ENCODE results near the gene CACNB3. TPM values are rescaled to one million over a fixed set of nuclear protein-coding genes. Genes with fewer than 3 reads are reported as not detected.

Gene CACNB3
- total and polyA plus RNA-seq, 5 donors: 3.5 to 7.6 (median 6.7) TPM

DNA sequence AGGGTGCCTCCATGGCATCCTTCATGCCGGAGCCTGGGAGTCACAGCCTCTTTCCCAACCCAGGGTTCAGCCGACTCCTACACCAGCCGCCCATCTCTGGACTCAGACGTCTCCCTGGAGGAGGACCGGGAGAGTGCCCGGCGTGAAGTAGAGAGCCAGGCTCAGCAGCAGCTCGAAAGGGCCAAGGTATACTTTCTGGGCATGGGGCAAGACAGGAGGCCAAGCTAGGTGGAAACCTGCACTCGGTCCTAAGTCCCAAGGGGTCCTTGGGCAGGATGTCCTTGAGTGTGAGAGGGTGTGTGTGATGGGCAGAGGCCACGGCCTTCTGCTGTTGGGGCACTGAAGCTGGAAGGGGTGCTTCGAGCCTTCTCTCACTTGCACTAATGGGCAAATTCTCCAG is 5.0 kb downstream of the CACNB3 start:
- H3K27me3 ChIP-seq (ENCODE audit: control insufficient read depth, insufficient read depth): no peaks in the 10 kb centered on the region
- no peak overlapping the region for H3K27ac ChIP-seq (ENCODE audit: low read length)
- intact Hi-C loops (cut with DNase I): no loop called here
- no peak for ATAC-seq
- H3K4me1 ChIP-seq (ENCODE audit: control insufficient read depth, insufficient read depth, low read length): no peaks in the 10 kb centered on the region
- no peak overlapping the region for H3K4me3 ChIP-seq (ENCODE audit: low read length)
- WGBS: 89% methylated on average over 11 of the region's 11 CpGs
- DNase-seq: no peak
- H3K9me3 ChIP-seq (ENCODE audit: control insufficient read depth, low read length): no peaks in the 10 kb centered on the region

DNA sequence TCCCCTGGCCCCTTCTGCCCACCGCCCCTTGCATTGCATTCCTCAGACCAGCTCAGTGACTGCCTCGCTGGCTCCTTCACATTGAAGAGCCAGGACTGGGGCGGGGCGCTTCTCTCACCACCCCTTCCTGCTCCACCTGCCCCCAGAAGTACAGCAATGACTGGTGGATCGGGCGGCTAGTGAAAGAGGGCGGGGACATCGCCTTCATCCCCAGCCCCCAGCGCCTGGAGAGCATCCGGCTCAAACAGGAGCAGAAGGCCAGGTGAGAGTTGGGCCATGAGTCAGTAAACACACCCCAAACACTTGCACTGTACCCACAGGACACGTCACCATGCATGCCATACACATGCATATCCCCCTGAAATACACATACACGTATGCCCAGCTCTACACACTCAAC is 5.8 kb downstream of the CACNB3 start:
- H3K27me3 ChIP-seq (ENCODE audit: control insufficient read depth, insufficient read depth): no peaks in the 10 kb centered on the region
- DNase-seq (no peak), ATAC-seq (no peak)
- H3K9me3 ChIP-seq (ENCODE audit: control insufficient read depth, low read length): no peaks in the 10 kb centered on the region
- H3K4me1 ChIP-seq (ENCODE audit: control insufficient read depth, insufficient read depth, low read length): no peaks in the 10 kb centered on the region
- no peak overlapping the region for H3K4me3 ChIP-seq (ENCODE audit: low read length)
- H3K27ac ChIP-seq (ENCODE audit: low read length): no peak overlapping the region
- 78% methylated on average over 12 of the region's 12 CpGs for WGBS
- intact Hi-C loops (cut with DNase I): no loop called here

DNA sequence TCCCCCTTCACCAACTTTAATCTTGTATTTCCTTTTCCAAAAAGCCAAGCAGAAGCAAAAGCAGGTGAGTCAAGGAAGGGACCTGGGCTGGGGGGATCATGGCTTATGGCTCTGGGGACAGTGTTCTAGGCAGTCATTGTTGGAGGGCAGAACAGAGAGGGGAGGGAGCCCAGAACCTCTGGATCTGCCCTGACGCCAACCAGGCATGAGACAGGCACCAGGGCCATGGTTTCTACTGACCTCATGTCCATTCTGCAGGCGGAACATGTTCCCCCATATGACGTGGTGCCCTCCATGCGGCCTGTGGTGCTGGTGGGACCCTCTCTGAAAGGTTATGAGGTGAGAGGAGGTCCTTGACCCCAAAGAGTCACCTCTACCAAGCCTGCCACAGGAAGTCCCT is 6.6 kb downstream of the CACNB3 start:
- Histone ChIP-seq H3K9me3 (ENCODE audit: control insufficient read depth, low read length) (no peaks in the 10 kb centered on the region), H3K27me3 (ENCODE audit: control insufficient read depth, insufficient read depth) (no peaks in the 10 kb centered on the region), H3K4me1 (ENCODE audit: control insufficient read depth, insufficient read depth, low read length) (no peaks in the 10 kb centered on the region), H3K4me3 (ENCODE audit: low read length) (no peak overlapping the region), H3K27ac (ENCODE audit: low read length) (no peak overlapping the region)
- intact Hi-C loops (cut with DNase I): no loop called here
- DNase-seq (no peak), ATAC-seq (no peak)
- WGBS: 93% methylated on average over 4 of the region's 4 CpGs

DNA sequence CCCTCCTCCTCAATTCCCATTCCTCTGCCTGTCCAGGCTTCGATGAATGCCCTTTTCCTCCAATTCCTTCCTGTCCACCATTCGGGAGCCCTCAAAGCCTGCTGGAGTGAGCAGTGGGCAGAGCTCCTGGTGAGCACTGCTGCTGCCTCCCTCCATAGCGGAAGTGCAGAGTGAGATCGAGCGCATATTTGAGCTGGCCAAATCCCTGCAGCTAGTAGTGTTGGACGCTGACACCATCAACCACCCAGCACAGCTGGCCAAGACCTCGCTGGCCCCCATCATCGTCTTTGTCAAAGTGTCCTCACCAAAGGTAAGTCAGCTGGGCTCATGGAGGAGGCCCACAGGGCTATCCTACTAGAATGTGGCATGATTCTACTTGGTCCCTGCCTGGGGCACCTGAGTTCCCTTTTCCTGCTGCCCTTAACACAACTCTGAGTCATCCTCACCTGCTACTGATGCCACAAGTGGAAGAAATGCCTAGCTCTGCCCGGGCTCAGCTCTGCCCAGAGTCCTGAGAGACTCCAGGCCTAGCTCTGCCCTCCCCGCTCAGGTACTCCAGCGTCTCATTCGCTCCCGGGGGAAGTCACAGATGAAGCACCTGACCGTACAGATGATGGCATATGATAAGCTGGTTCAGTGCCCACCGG is 8.0 kb downstream of the CACNB3 start:
- H3K4me3 ChIP-seq (ENCODE audit: low read length): no peak overlapping the region
- WGBS: 80% methylated on average over 15 of the region's 15 CpGs
- intact Hi-C loops (cut with DNase I): no loop called here
- no peaks in the 10 kb centered on the region for H3K27me3 ChIP-seq (ENCODE audit: control insufficient read depth, insufficient read depth)
- no peak for ATAC-seq
- H3K27ac ChIP-seq (ENCODE audit: low read length): no peak overlapping the region
- H3K9me3 ChIP-seq (ENCODE audit: control insufficient read depth, low read length): no peaks in the 10 kb centered on the region
- H3K4me1 ChIP-seq (ENCODE audit: control insufficient read depth, insufficient read depth, low read length): no peaks in the 10 kb centered on the region
- DNase-seq: no peak

DNA sequence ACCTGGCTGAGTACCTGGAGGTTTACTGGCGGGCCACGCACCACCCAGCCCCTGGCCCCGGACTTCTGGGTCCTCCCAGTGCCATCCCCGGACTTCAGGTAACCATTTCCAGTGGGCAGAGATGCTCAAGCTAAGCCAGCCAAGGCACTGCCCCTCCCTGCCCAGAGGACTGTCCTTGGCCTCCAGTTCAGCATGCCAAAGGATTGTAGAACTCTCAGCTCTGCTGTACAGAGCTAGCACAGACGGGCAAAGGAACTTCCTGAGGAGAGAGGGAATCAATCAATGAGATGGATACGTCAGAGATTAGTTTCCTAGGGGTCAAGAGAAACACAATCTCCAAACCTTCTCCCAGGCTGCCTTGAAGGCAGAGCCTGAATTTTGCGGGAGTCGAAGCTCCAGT is 8.7 kb downstream of the CACNB3 start:
- Histone ChIP-seq H3K27me3 (ENCODE audit: control insufficient read depth, insufficient read depth) (no peaks in the 10 kb centered on the region), H3K9me3 (ENCODE audit: control insufficient read depth, low read length) (no peaks in the 10 kb centered on the region), H3K27ac (ENCODE audit: low read length) (no peak overlapping the region), H3K4me1 (ENCODE audit: control insufficient read depth, insufficient read depth, low read length) (no peaks in the 10 kb centered on the region), H3K4me3 (ENCODE audit: low read length) (no peak overlapping the region)
- ATAC-seq (no peak), DNase-seq (no peak)
- intact Hi-C loops (cut with DNase I): no loop called here
- 85% methylated on average over 8 of the region's 8 CpGs for WGBS

DNA sequence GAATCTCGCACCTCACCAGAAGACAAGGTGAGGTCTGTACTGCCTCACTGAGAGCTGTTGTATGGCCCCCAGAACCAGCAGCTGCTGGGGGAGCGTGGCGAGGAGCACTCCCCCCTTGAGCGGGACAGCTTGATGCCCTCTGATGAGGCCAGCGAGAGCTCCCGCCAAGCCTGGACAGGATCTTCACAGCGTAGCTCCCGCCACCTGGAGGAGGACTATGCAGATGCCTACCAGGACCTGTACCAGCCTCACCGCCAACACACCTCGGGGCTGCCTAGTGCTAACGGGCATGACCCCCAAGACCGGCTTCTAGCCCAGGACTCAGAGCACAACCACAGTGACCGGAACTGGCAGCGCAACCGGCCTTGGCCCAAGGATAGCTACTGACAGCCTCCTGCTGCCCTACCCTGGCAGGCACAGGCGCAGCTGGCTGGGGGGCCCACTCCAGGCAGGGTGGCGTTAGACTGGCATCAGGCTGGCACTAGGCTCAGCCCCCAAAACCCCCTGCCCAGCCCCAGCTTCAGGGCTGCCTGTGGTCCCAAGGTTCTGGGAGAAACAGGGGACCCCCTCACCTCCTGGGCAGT is 9.3 kb downstream of the CACNB3 start:
- ATAC-seq (no peak), DNase-seq (no peak)
- H3K4me3 ChIP-seq (ENCODE audit: low read length): no peak overlapping the region
- intact Hi-C loops (cut with DNase I): no loop called here
- H3K4me1 ChIP-seq (ENCODE audit: control insufficient read depth, insufficient read depth, low read length): no peaks in the 10 kb centered on the region
- no peaks in the 10 kb centered on the region for H3K27me3 ChIP-seq (ENCODE audit: control insufficient read depth, insufficient read depth)
- WGBS: 93% methylated on average over 17 of the region's 17 CpGs
- H3K9me3 ChIP-seq (ENCODE audit: control insufficient read depth, low read length): no peaks in the 10 kb centered on the region
- H3K27ac ChIP-seq (ENCODE audit: low read length): no peak overlapping the region

DNA sequence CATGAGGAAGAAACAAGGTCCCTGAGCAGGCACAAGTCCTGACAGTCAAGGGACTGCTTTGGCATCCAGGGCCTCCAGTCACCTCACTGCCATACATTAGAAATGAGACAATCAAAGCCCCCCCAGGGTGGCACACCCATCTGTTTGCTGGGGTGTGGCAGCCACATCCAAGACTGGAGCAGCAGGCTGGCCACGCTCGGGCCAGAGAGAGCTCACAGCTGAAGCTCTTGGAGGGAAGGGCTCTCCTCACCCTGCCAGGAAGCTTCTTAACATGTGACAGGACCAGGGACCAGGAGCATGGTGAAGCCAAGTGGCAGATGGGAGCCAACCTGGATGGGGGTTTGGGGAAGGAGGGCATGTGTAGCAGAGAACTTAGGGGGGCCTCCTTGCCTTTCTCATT is 10.0 kb downstream of the CACNB3 start:
- no peak for ATAC-seq
- intact Hi-C loops (cut with DNase I): no loop called here
- 47% methylated on average over 2 of the region's 2 CpGs for WGBS

DNA sequence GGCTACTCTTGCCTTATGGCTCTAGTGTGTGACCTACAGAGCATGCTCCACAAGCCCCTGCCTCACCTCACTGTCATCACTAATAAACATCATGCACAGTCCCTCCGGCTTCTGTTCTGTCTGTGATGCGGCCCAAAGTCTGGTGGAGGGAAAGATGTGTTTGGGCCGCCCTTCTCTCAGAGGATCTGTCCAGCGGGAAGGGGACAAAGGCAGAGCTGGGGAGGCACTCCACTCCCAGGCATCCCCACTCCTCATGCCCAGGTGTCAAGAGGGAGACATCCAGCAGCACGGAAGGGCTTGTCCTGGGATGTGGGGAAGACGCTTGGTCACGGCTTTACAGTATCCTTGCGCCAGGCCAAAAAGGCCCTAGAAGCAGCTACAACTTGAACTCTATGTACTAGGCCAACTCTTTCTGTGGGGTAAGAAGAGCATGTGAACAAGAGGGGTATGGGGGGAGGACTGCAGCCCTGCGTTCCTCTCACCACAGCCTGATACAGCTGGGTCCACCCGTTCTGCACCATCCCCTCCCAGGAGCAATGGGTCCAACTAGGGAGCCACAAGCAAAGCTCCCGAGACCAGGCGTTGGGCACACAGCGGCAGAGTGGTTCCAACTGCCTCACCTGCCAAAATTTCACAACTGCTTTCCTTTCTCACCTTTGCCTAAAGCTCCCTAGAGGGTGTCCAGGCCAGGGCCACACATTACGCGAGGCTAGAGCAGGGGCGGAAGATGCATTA is 10.7 kb downstream of the CACNB3 start:
- intact Hi-C loops (cut with DNase I): no loop called here
- Histone ChIP-seq H3K27ac (ENCODE audit: low read length) (no peak overlapping the region), H3K4me3 (ENCODE audit: low read length) (no peak overlapping the region), H3K9me3 (ENCODE audit: control insufficient read depth, low read length) (no peaks in the 10 kb centered on the region), H3K4me1 (ENCODE audit: control insufficient read depth, insufficient read depth, low read length) (no peaks in the 10 kb centered on the region), H3K27me3 (ENCODE audit: control insufficient read depth, insufficient read depth) (no peaks in the 10 kb centered on the region)
- WGBS: 88% methylated on average over 16 of the region's 16 CpGs
- DNase-seq (no peak), ATAC-seq (no peak)

More for the DNA sequence above, 10.0 kb downstream of the CACNB3 start:
- no peaks in the 10 kb centered on the region for H3K9me3 ChIP-seq (ENCODE audit: control insufficient read depth, low read length)
- no peak overlapping the region for H3K4me3 ChIP-seq (ENCODE audit: low read length)
- no peaks in the 10 kb centered on the region for H3K27me3 ChIP-seq (ENCODE audit: control insufficient read depth, insufficient read depth)
- DNase-seq: no peak
- no peaks in the 10 kb centered on the region for H3K4me1 ChIP-seq (ENCODE audit: control insufficient read depth, insufficient read depth, low read length)
- no peak overlapping the region for H3K27ac ChIP-seq (ENCODE audit: low read length)

DNA sequence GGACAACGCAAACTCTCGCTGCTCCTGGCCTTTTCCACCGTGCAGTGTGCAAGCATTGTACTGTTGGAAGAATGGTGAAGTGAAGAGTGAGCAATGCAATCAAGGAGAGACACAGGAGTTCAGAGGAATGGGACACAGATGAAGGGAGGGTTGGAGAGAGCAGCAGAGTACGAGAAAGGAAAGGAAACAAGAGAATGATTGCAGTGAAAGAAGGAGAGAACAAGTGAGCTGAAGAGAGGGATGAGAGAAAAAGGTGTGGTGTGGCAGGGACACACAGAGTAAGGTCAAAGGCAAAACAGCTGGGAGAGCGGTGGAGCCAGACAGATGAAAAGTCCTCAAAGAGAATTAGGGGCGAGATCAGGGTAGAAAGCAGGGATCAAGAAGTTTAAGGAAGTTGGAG is 13.0 kb downstream of the CACNB3 start:
- no peak overlapping the region for H3K4me3 ChIP-seq (ENCODE audit: low read length)
- ATAC-seq (no peak), DNase-seq (no peak)
- intact Hi-C loops (cut with DNase I): no loop called here
- no peaks in the 10 kb centered on the region for H3K27me3 ChIP-seq (ENCODE audit: control insufficient read depth, insufficient read depth)
- no peak overlapping the region for H3K27ac ChIP-seq (ENCODE audit: low read length)
- H3K4me1 ChIP-seq (ENCODE audit: control insufficient read depth, insufficient read depth, low read length): no peaks in the 10 kb centered on the region
- 89% methylated on average over 6 of the region's 6 CpGs for WGBS
- no peaks in the 10 kb centered on the region for H3K9me3 ChIP-seq (ENCODE audit: control insufficient read depth, low read length)

DNA sequence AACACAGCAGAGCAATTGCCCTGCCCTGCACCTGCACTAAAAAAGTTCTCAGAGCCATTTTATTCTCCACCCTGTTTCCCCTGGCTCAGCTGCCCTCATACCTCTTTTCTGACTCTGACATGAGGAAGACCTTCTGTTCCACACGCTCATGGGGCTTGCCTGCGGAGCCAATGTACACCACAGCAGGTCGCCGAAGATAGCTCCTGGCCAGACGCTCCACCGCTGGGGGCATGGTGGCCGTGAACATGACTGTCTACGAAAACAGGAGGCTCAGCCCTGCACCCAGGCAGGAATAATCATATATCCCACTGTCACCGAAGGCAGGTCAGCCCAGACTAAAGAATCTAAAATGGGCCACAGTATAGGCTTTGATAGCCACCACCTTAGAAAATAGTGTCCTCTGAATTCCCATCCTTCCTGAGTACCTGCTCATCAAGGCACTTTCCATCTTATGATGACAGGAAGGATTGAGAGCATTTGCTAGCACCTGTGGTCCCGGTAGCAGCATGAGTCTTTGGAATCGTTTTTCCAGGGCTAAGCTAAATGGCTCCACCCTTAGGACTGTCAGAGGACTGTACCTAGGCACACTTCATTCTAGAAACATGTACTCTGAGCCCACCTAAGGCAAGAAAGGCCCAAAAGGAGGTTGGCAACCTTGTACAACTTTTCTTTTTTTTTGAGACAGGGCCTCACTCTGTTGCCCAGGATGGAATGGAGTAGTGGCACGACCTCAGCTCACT is 14.2 kb downstream of the CACNB3 start:
- Histone ChIP-seq H3K4me3 (ENCODE audit: low read length) (no peak overlapping the region), H3K27ac (ENCODE audit: low read length) (no peak overlapping the region), H3K4me1 (ENCODE audit: control insufficient read depth, insufficient read depth, low read length) (no peaks in the 10 kb centered on the region), H3K9me3 (ENCODE audit: control insufficient read depth, low read length) (no peaks in the 10 kb centered on the region), H3K27me3 (ENCODE audit: control insufficient read depth, insufficient read depth) (no peaks in the 10 kb centered on the region)
- WGBS: 86% methylated on average over 12 of the region's 12 CpGs
- DNase-seq (no peak), ATAC-seq (no peak)
- intact Hi-C loops (cut with DNase I): no loop called here

DNA sequence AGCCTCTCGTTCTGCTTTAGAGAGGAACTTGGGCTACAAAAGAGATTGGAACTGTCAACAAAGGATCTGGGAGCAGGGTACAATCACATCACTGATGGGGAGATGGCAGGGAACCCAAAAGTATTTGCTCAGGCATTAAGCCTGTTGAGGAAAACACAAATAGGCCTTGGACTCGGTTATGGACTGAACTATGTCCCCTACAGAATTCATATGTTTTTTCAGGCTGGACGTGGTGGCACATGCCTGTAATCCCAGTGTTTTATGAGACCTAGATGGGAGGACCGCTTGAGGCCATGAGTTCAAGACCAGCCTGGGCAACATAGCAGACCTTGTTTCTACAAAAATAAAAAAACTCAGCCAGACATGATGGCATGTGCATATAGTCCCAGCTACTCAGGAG is 19.8 kb downstream of the CACNB3 start:
- intact Hi-C loops (cut with DNase I): no loop called here
- DNase-seq: peak in 1 of 3 donors; percentile 4
- no peak for ATAC-seq

More for the DNA sequence above, 19.8 kb downstream of the CACNB3 start:
- 91% methylated on average over 4 of the region's 4 CpGs for WGBS
- Histone ChIP-seq H3K27me3 (ENCODE audit: control insufficient read depth, insufficient read depth) (no peaks in the 10 kb centered on the region), H3K4me3 (ENCODE audit: low read length) (no peak overlapping the region), H3K9me3 (ENCODE audit: control insufficient read depth, low read length) (no peaks in the 10 kb centered on the region), H3K27ac (ENCODE audit: low read length) (no peak overlapping the region), H3K4me1 (ENCODE audit: control insufficient read depth, insufficient read depth, low read length) (no peaks in the 10 kb centered on the region)
